Measurements from ENCODE around the gene BABAM2. TPM values are rescaled to one million over a fixed set of nuclear protein-coding genes. Genes with fewer than 3 reads are reported as not detected.
"Not testable (repeated sequence)": the region's sequence is repeated elsewhere in the genome, so short reads cannot be mapped to it uniquely, and the experiment has no call there.

BABAM2 gene
- total RNA-seq, 6 experiments from 2014 or later, result 17.1 to 39.4 (median 25.5) TPM

DNA sequence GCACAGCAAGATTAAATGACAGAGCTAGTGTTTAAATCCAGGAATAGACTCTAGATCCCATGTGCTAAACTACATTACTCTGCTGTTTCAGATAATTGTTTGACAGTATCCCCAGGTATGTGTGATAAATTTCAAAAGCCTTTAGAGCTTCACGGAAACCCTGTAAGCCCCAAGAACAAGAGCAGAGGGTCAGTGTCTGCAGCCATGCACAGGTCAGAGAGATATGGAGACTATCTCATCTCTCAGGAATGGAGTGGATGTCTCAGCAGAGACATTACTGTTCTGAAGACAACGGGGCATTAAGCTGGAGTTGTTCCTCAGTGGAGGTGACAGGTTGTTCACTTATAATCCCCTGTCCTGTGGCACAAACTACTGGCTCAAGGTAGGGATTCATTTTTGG, 363.0 kb downstream of the BABAM2 start:
- Histone ChIP-seq H3K36me3 (no peaks in the 10 kb centered on the region), H3K27me3 (no peaks in the 10 kb centered on the region), H3K4me3 (no peak overlapping the region), H3K4me1 (no peaks in the 10 kb centered on the region), H3K9me3 (no peaks in the 10 kb centered on the region), H3K27ac (no peak overlapping the region)
- TF ChIP-seq POLR2A (IDR thresholded peaks at IDR 0.05), result no peak
- TF ChIP-seq, protein P1, sequence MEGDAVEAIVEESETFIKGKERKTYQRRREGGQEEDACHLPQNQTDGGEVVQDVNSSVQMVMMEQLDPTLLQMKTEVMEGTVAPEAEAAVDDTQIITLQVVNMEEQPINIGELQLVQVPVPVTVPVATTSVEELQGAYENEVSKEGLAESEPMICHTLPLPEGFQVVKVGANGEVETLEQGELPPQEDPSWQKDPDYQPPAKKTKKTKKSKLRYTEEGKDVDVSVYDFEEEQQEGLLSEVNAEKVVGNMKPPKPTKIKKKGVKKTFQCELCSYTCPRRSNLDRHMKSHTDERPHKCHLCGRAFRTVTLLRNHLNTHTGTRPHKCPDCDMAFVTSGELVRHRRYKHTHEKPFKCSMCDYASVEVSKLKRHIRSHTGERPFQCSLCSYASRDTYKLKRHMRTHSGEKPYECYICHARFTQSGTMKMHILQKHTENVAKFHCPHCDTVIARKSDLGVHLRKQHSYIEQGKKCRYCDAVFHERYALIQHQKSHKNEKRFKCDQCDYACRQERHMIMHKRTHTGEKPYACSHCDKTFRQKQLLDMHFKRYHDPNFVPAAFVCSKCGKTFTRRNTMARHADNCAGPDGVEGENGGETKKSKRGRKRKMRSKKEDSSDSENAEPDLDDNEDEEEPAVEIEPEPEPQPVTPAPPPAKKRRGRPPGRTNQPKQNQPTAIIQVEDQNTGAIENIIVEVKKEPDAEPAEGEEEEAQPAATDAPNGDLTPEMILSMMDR (IDR thresholded peaks at IDR 0.05), result no peak
- WGBS (ENCODE audit: insufficient coverage, low coverage, low lambda C conversion rate, missing lambda C conversion rate), result 100% methylated on average over 1 of the region's 2 CpGs
- ATAC-seq (no peak), DNase-seq (no peak)
- intact Hi-C loops (cut with DNase I), result no loop called here

DNA sequence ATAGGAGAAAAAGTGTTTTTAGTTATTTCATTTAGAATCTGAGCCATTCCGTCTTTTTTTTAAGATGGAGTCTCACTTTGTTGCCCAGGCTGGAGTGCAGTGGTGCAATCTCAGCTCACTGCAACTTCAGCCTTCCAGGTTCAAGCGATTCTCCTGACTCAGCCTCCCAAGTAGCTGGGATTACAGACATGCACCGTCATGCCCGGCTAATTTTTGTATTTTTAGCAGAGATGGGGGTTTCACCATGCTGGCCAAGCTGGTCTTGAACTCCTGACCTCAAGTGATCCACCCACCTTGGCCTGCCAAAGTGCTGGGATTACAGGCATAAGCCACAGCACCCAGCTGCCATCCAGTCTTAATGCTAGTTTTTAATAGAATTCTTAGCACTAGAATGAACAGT, 364.7 kb downstream of the BABAM2 start:
- intact Hi-C loops (cut with DNase I); DNase-seq; H3K27me3 ChIP-seq; ATAC-seq; H3K4me3 ChIP-seq; H3K4me1 ChIP-seq; H3K36me3 ChIP-seq; H3K9me3 ChIP-seq; H3K27ac ChIP-seq: not testable (repeated sequence)
- WGBS (ENCODE audit: insufficient coverage, low coverage, low lambda C conversion rate, missing lambda C conversion rate), result 94% methylated on average over 2 of the region's 4 CpGs

DNA sequence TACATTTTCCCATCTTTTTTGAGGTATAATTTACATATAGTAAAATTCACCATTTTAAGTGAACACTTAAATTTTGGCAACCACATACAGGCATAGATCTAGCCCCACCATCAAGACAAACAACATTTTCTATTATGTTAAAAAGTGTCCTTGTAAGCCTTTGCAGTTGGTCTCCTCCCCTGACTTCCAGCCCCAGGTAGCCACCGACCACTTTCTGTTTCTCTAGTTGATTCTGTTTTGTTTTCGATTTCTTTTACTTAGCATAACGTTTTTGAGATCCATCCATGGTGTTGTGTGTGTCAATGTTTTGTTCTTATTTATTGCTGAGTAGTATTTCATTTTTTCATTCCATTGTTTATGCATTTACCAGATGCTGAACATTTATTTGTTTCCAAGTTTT, 366.7 kb downstream of the BABAM2 start:
- no peak overlapping the region for H3K4me3 ChIP-seq
- no peak for TF ChIP-seq POLR2A (IDR thresholded peaks at IDR 0.05)
- TF ChIP-seq, protein P1 (IDR thresholded peaks at IDR 0.05), result no peak
- ATAC-seq, result no peak
- WGBS (ENCODE audit: insufficient coverage, low coverage, low lambda C conversion rate, missing lambda C conversion rate), result 89% methylated on average over 3 of the region's 3 CpGs
- H3K36me3 ChIP-seq, result no peaks in the 10 kb centered on the region
- H3K4me1 ChIP-seq, result no peaks in the 10 kb centered on the region
- DNase-seq, result no peak
- no peaks in the 10 kb centered on the region for H3K27me3 ChIP-seq
- no peak overlapping the region for H3K27ac ChIP-seq
- H3K9me3 ChIP-seq, result no peaks in the 10 kb centered on the region
- intact Hi-C loops (cut with DNase I), result no loop called here

DNA sequence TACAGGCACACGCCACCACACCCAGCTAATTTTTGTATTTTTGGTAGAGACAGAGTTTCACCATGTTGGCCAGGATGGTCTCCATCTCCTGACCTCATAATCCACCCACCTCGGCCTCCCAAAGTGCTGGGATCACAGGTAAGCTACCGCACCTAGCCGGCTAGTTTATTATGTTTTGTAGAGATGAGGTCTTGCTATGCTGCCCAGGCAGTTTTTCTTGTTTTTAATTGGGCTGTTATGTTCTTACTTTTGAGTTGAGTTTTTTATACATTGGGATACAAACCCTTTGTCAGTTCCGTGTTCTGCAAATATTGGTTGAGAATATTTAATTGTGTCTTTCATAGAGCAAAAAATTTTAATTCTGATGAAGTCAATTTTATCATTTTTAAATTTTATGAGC, 368.7 kb downstream of the BABAM2 start:
- H3K27ac ChIP-seq; H3K36me3 ChIP-seq; H3K4me1 ChIP-seq; H3K4me3 ChIP-seq; intact Hi-C loops (cut with DNase I); H3K9me3 ChIP-seq; ATAC-seq; DNase-seq; H3K27me3 ChIP-seq: not testable (repeated sequence)
- WGBS (ENCODE audit: insufficient coverage, low coverage, low lambda C conversion rate, missing lambda C conversion rate), result 98% methylated on average over 5 of the region's 5 CpGs

DNA sequence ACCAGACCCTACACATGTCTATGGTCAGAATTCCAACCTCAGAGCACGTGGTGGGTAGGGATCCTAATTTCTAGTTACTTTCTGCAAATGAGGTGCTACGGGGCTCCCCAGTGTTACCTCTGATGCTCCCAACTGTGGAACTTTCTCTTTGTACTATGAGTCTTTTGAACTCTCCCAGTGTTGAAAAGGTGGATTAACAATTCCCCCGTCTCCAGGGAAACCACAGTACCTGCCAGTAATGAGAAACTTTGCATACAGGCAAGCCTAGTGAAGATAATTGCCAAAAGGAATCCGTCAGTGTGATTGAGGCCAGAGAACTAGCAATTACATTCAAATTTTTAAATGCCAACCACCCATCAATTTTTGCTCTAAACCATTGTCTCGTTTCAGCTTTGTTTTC, 373.2 kb downstream of the BABAM2 start:
- Histone ChIP-seq H3K4me3 (no peak overlapping the region), H3K9me3 (no peaks in the 10 kb centered on the region), H3K27me3 (no peaks in the 10 kb centered on the region), H3K27ac (no peak overlapping the region), H3K36me3 (no peaks in the 10 kb centered on the region), H3K4me1 (no peaks in the 10 kb centered on the region)
- intact Hi-C loops (cut with DNase I), result no loop called here
- 94% methylated on average over 4 of the region's 5 CpGs for WGBS (ENCODE audit: insufficient coverage, low coverage, low lambda C conversion rate, missing lambda C conversion rate)
- no peak for ATAC-seq
- no peak for DNase-seq
- TF ChIP-seq POLR2A (IDR thresholded peaks at IDR 0.05), result no peak
- TF ChIP-seq, protein P1 (IDR thresholded peaks at IDR 0.05), result no peak

DNA sequence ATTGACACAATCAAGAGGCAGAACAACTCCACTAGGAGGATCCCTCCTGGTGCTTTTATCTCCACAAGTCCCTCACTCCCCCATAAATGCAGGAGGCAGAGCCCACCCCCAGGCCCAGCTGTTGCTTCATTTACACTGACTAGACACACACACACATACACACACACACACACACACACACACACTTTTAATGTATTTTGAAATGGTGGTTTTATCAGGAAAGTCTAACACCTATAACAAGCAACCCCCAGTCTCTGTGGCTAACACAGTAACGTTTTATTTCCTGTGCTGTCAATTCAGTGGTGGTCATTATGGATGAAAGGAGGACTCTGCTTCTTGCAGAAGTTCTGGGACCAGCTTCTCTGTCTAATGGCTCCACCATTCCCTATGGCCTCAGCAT, 376.8 kb downstream of the BABAM2 start:
- no peaks in the 10 kb centered on the region for H3K4me1 ChIP-seq
- H3K27ac ChIP-seq, result no peak overlapping the region
- H3K4me3 ChIP-seq, result no peak overlapping the region
- H3K9me3 ChIP-seq, result no peaks in the 10 kb centered on the region
- DNase-seq (no peak), ATAC-seq (no peak)
- TF ChIP-seq, protein P1 (IDR thresholded peaks at IDR 0.05), result no peak
- no peak for TF ChIP-seq POLR2A (IDR thresholded peaks at IDR 0.05)
- H3K27me3 ChIP-seq, result no peaks in the 10 kb centered on the region
- 50% methylated on average over 1 of the region's 1 CpG for WGBS (ENCODE audit: insufficient coverage, low coverage, low lambda C conversion rate, missing lambda C conversion rate)
- intact Hi-C loops (cut with DNase I), result no loop called here
- no peaks in the 10 kb centered on the region for H3K36me3 ChIP-seq

Data from right lobe of liver (tissue), 6 donors.